Anterior cingulate cortex (tissue), 58 donors: Measurements from ENCODE around the gene MRPS2.
"Not testable (repeated sequence)": the region's sequence is repeated elsewhere in the genome, so short reads cannot be mapped to it uniquely, and the experiment has no call there.

Source experiments
- DNase-seq, 58 donors: peaks; one replicate each; lab custom pipeline; 2025; lab: John Stamatoyannopoulos, UW

MRPS2 gene

GRCh38 chr9:135500525-135501260 is at the start of gene MRPS2:
MRPS2 (plus strand) TSS chr9:135500682; CDS start chr9:135500711, 29 bp downstream.
- peak in 56 of 58 donors; percentile 28 to 91 (median 75) for DNase-seq

- DNase-seq, result no peak
Observed at GRCh38 chr9:135450956-135451355, 49.5 kb upstream of the MRPS2 start.

DNA sequence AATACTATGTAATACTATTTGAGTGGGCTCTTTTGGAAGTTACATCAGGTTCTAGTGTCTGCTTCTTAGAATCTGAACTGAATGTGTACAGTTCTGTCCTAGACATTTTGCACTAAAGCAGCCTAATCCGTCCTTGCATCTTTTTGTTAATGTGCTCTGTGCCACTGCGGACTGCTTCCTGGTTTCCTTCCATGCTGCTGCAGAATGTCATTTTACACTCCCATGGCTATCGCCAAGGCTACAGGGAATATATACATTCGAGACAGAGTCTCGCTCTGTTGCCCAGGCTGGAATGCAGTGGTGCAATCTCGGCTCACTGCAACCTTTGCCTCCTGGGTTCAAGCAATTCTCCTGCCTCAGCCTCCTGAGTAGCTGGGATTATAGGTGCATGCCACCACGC is 48.6 kb upstream of the MRPS2 start:
- DNase-seq, result not testable (repeated sequence)

DNA sequence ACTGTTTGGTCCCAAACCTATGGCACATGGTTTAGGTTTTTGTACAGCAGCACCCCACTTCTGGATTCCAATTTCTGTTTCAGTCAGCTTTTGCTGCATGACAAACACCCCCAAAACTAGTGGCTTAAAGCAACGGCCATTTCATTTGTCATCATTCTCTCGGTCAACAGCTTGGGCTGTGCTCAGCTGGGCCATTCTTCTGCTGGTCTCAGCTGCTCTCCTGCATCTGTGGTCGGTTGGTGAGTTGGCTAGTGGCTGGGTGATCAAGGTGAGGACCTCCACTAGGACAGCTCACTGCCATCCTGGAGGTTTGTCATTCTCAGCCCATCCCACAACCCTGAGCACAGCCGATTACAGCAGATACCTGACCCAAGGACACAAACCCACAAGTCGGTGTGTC is 45.7 kb upstream of the MRPS2 start:
- DNase-seq, result no peak

DNA sequence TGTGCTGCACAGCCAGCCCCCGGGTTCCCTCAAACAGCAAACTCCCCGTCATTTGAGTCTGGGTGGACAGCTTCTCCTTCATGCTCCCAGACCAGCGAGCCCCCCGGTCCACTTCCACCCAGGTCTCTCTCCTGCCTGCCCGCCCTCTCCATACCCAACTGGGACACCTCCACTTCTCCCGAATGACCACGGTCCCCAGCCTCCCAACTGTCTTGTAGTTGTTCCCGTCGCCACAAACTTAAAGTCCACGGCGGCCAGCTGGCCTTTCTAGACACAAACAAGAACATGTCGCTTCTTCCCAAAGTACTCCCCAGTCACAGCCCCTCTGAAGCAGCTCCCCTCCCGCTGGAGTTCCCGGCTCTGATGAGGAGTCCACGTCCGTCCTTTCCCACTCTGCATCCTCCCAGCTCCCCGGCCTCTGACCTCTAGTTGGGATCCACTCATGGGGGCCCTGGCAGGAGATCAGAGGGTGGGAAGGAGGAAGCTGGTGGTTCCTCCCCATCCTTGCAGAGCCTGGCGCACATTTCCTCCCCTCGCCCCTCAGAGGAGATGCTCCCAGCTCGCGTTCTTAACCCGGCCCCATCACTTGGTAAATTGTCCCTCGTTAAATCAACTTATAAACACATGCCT is 45.0 kb upstream of the MRPS2 start:
- no peak for DNase-seq

DNA sequence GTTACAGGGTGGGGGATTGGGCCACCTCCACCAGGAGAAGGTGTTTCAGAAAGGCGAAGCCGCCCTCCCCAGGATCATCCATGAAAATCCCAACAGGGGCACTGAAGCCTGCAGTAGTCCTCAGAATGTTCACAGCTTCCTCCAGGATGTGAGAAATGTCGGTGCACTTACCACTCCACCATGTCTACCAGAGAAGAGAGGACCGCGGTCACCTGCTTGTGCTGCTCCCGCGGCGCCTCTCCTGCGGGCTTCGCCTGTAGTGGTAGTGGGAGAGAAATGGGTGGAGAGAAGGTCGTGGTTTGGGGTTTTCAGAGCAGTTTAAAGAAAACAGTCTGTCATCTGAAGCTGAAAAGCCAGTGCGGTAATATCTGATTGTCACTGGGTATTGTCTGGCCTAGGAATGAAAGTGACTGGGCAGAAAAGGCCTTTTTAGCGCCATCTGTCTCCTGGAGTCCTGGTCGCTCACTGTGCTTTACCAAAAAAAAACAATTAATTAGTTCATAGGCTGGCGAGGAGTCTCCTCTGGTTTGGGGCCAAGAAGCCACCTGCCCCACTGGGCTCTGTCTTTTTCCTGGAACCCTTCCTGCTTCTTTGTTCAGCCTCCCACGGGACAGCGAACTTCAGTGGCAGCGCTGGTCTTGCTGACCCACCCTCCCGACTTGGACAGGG is 43.9 kb upstream of the MRPS2 start:
- no peak for DNase-seq

GRCh38 chr9:135458478-135458877 is 42.0 kb upstream of the MRPS2 start:
- DNase-seq, result not testable (repeated sequence)

DNA sequence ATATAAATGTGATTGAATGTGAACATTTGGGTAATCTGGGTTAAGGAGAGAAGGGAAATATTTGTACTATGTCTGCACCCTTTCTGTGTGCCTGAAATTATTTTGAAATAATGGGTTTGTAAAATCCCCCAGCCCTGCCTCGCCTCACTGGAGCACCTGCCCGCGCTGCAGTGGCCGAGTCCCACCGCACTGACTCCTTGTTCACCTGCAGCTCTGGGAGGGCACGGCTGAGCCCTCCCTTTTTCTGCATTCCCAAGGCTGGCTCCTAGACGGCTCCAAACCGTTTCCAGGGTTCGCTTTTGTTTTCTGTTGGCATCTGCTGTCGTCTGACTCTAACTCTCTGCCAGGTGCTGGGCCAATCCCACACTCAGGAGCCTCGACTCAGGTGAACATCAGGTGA is 38.5 kb upstream of the MRPS2 start:
- DNase-seq, result no peak

DNA sequence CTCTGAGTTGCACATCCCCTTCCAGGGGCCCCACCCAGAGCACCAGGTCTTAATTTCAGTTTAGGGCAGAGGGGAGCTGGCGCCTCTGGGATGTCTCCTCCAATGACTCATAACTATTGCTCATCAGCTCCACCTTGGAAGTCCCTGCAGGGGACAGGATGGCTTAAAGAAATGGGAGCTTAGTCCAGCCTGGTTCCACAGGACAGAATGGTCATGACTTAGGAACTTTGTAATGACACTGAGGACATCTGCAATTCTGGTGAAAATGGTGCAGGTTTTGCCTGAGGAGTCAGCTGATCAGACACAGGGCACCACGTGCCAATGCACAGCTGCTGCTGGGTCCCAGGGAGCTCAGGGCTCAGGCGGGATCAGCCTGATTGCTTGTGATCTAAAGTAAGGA is 37.3 kb upstream of the MRPS2 start:
- DNase-seq, result no peak

DNA sequence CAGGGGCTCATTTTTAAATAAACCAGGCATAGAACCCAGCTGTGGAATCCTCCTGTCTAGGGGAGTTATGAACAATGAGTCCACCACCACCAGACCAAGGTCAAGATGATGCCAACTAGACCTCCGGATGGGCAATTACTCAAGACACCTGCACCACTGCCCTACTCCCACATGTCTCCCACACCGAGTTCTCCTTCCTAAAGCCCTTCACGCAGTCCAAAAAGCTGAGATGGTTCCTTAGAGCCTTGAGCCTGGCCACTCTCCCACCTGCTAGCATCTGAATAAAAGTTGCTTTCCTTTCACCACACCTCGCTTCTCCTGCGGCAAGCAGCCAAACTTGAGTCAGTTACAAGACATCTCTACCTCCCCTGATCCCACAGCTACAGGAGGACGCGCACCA is 36.3 kb upstream of the MRPS2 start:
- DNase-seq, result no peak

DNA sequence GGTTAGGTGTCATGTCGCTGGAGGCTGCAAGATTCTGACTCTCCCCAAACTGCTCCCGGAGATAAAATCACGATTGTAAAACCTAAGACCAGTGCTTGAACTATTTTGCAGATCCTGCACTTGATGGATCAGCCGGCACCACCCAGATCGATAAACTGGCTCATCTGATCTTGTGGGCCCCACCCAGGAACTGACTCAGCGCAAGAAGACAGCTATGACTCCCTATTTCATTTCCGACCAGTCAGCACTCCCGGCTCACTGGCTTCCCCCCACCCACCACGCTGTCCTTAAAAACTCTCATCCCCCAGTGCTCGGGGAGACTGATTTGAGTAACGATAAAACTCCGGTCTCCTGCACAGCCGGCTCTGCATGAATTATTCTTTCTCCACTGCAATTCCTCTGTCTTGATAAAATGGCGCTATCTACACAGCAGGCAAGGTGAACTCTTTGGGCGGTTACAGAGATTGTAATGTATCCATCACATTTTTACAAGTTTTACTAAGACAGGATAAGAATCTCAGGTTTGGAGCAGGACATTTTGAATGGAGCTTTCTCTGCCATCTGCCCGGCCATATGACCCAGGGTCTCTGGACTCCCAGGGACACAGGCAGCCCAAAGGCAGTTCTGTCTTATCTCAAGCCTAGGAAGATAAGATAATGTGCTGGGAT is 31.5 kb upstream of the MRPS2 start:
- DNase-seq, result peak in 1 of 58 donors; percentile 16

GRCh38 chr9:135471791-135472640 is 28.5 kb upstream of the MRPS2 start:
- DNase-seq, result no peak

DNA sequence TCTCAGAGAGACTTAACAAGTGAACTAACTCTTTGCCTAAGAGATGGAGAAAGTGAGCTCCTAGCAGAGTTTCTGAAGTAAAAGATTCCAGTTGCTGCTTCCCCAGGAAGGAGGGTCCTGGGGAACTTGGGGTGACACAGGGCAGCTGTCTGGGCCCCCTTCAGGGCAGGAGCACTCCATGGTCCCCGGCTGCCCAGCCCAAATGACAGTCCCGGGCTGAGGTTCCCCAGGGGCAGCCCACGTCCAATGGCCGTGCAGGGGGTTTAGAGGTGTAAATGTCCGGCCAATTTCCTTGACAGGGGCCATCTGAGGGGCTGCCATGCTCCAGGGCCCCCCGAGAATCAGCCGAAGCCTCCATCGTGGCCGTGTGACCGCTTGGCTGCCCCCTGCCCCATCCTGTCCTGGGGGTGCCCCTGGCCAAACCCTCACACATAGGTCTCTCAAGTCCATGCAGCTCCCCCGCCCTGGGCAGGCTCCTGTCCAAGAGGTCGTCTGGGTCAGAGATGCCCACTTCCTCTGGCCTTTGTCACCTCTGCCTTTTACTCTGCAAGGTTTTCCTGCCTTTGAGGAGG is 26.4 kb upstream of the MRPS2 start:
- no peak for DNase-seq

GRCh38 chr9:135474915-135475314 is 25.6 kb upstream of the MRPS2 start:
- peak in 37 of 58 donors; percentile 8 to 69 (median 31) for DNase-seq

DNA sequence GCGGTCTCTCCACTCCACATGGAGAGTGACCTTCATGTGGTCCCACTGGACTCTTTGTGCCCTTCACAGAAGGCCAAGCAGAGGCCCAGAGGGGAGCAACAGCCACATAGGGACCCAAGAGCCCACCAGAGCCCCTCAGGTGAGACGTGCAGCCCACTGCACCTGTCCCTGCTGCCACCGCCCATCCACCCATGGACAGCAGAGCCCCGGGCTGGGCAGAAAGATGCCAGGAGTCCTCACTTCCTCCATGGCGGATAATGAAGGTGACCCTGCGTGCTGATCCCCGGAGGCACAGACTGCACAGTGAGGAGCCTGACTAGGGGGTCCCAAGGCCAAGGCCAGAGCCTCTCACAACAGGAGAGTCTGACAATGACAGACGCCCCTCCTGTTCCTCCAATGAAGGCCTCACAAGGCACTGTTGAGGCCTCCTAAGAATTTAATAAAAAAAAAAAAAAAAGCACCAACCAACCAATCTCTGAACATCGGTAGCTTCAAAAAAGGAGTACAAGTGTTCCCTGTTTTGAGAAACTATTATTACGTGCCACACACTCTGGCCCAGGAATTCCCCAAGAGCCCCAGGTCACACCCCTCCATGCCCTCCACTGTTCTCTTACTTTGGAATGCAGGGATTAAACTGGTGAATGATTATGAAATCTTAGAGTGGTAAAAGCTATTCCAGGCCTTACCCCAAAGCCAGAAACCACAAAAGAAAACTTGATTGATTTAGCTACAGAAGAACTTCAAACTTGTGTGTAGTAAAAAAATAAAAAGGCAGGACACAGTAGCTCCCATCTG is 23.7 kb upstream of the MRPS2 start:
- DNase-seq, result no peak

- peak in 7 of 58 donors; percentile 3 to 18 (median 10) for DNase-seq
Observed at GRCh38 chr9:135478191-135478590, 22.3 kb upstream of the MRPS2 start.

DNA sequence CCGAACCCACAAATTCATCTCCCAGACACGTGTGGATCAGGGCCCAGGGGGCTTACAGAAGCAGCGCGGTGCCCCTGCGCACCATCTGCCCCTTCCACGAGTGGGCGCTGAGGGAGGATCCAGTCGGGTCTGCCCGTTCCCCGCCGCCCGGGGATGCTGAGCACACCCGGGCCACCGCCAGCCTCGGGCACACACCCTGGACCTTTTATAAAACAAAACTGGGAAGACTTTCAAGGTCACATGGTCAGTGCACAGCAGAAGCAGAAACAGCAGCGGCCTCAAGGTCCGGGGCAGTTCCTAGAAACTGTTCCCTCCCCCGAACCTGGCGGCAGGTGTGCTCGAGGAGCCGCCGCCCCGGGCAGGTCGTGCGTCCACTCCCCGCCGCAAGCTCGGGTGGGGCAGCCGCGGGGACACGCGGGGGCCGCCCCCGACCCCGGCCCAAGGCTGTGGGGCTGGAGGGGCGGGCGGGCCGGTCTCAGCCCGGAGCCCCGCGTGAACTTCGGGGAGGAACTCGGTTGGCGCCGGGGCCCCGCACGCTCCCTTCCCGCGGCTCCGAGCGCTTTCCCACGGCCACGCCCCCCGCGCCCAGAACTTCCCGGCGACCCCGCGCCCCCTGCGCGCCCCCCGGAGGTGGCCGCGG is 21.5 kb upstream of the MRPS2 start:
- DNase-seq, result peak in 31 of 58 donors; percentile 3 to 57 (median 34)

- peak in 12 of 58 donors; percentile 12 to 57 (median 22) for DNase-seq
Observed at GRCh38 chr9:135479469-135480052, 20.9 kb upstream of the MRPS2 start, which contains the start of gene PPP1R26. PPP1R26 (plus strand) TSS chr9:135479782; CDS start chr9:135484511, 4,729 bp downstream.
